ENCODE data around the gene DHRS7C.

- TF ChIP-seq REST (IDR thresholded peaks at IDR 0.05; ENCODE audit: insufficient read depth in 1 of 2, low read depth in 2 of 2, low read length in 2 of 2) (no peak), TAF1 (IDR thresholded peaks at IDR 0.05; ENCODE audit: borderline replicate concordance, insufficient read depth, low read length) (no peak)
These were observed 38.0 kb upstream of the DHRS7C start for GRCh38 chr17:9829343-9829742.
